ENCODE data around the gene PDE1C.
"Not testable (repeated sequence)": the region's sequence is repeated elsewhere in the genome, so short reads cannot be mapped to it uniquely, and the experiment has no call there.

Gene PDE1C

DNA sequence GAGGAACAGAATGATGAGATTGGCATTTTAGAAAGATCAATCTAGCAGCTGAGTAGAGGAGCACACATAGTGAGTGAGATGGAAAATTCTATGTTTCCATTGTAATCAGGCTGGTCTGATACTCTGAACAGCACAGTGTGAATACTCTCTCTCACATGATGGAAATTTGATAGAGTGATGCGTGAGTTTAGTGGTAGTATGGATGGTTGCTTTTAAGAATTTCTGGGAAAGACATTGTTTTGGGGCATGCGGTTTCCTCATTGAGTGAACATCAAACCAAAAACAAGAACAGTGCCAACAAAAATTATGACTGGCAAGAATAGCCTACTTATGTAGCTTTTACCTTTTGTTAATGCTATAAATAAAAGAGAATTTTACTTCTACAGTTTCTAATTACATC, 183.2 kb downstream of the PDE1C start:
- no peak for DNase-seq

DNA sequence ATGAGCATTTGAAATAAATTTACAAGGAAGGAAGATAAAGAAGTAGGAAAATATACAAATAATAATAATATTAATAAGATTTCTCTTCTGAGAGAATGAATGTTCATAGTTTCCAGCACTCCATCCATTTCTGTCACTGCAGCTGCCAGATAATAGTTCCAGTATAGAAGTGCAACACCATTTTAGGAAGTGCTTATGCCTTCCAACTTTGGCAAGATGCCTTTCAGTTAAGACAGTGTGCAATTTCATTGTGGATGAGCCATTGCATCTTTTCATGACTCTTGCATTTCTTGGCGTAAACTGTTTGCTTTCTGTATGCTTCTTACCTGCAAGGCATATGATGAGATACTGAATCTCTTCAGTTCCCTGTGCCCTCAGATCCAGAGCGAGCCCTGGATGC, 185.0 kb downstream of the PDE1C start:
- no peak for DNase-seq

DNA sequence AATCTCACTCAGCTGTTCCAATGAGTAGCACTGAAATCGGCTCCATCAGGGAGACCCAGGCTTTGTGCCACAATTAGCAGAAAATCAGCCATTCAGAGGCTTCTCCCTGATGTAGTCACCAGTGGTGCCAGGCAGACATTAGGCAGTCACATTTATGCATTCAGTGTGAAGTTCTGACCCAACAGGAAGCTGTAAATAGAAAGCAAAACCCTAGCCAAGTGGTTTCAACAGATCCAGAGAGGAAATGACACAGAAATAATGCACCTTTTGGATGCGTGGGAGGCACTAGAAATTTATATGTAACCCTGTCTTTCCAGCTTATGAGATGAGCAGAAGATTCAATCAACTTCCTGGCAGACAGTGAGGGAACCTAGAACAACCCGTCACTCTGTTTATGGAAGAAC, 186.4 kb downstream of the PDE1C start:
- DNase-seq, result no peak

DNA sequence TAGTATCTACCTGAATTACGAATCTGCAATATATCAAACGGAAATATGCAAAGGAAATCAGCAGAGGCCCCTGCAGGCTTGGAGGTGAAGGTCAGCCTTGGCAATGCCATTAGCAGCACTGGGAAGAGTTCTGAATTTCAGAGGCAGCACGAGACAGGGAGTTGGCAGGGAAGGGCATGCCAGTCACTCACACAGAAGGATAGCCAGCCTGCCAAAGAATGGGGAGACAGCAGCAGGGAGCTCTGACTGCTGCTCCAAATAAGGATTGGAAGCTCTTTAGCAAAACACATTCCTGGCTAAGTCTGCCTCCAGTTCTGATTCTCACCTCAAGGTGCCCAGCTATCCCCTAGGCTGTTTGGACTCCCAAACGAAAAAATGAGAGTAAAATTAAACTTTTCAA, 188.0 kb downstream of the PDE1C start:
- DNase-seq, result no peak

DNA sequence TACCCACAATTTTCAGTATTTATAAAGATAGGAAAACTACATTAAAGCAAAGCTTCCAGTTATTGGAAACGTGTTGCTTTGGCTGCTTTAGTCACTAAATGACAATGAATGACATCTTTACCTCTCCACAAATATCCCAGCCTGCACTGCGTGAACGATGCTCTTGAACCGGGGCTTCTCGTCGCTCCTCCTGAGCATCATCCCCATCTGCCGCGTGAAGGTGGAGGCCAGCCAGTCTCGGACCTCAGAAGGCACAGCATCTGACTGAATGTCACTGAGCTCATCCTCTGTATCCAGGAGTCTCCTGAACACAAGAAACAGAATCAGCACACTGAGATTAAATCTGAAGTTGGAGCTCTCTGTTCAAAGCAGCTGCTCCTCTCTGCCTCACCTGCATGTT, 191.3 kb downstream of the PDE1C start:
- DNase-seq, result no peak

DNA sequence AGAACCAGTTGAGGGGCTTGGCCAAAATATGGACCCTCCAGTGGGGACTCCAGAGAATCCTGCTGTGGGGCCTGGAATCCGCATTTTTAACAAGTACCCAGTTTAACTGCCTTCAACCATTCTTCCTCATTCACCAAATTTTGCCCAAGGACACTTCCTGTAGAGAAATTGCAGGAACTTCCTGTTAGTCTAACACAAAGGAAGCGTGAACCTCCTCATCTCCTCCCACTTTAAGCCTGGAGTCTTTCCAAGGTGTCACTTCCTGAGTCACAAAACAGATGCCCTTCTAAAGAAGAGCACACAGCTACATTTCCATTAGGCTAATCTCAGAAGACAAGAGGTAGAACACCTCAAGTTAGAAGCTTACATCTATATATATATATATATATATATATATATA, 194.8 kb downstream of the PDE1C start:
- no peak for DNase-seq

DNA sequence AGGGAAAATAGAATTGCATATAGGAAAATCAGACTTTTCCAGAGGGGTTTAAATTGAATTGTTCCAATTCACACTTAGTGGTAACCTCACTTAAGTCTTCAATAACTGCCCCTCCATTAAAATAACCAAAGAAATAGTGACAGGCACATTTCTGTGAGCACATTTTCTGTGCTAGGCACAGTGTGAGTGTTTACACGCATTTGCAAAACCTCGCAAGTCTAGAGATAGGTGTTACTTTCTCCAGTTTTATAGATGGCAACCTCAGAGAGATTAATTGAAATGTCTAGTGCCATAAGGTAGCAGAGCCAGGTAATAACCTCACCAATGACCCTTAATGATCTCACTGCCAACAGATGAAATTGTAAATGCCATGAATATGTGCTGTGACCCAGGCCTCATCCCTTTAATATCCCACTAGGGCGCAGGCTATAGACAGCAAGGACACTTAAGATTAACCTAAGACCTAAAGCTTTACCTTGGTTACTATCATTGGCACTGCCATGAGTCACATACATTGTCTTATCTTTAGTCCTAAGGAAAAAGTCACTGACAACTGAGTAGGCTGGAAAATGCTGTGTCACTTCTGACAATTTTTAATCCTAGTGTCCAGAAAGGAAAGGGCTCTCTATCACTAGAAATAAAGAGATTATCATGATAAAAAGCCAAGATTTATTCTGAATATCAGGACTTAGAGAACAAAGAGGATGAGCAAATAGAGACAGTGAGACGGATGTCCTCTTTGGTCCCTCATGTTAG, 195.4 kb downstream of the PDE1C start:
- no peak for DNase-seq

DNA sequence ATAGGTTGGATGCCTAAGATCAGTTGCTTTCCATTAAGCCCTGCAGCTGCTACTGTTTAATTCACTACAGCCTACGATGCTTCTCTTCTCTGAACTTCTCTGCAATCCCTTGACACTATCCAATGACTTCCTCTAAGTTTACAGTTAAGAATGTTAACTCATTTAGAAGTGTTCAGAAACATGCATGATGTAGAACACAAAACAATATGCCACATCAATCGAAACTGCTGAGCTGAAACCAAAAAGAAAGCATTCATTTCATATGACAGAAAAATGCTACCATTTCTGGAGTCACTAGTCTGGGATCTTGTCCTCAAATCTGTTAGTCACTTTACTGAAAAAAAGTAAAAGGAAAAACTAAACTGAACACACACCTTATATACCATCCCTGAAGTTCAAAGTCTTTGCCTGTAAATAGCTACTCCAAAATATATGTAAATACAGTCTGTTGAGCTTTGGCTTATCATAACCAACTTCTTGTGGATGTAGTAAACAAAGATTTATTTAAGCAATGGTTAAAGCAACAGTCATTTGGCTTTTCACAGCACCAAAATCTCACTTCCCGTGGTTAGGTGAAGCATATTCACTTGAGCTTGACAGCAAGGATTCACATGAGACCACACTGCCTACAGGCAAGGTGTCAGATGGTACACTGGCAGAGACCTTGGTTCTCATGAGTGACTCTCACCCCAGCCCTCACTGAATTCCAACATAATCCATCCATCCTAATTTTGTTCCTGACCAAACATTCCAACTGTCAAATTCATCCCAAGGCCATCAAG, 196.2 kb downstream of the PDE1C start:
- DNase-seq, result no peak

DNA sequence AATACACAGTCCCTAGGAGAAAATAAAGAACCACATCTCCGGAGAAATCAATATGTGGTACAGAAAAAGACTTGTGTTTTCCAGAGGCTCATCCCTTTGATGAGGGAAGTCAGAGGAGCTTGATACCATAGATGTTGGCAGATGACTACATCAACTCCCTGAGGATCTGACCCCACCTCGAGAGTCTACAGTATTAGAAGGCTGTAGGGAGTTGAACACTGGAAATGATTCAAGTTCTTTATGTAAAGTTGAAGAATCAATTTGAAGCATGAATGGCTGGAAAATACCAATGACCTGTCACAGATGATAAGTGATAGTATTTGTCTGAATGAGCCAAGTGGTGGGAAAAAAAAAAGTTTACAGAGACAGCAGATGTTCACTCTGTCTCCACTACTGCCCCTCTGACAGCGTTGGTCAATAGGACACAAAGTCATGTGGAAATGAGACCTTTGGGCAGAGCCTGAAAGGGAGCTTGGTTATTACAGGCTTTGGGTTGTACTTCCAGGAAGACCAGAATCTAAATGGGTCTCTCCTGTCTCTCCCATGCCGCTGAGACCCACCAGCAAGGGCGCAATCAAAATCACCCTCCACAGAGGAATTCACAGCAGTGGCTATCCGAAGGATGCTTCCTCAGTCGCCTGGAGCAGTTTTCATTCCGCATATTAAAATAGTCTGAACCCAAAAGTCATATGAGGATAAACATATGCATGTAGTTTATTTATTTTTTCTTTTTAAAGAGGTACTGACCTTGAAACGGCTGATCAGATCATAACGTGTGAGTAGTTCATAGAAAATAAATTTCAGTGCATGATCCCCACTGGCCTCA, 197.4 kb downstream of the PDE1C start:
- no peak for DNase-seq

DNA sequence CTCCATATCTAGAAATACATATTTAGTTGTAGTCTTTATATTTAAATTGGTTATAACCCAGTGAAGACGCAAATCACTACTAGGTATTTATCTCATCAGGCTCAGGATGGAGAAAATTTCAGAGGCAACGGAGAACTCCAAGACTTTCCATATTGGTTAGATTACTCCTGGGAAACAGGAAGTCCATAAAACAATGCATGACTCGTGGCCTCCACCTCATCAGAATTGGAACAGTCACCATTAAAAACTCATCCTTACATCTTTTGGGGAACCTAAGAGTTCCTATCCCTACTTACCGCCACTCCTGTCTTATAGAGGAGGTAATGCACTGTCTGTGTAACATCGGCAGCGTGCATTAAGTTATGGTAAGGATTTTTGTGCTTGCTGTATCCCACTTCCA, 205.6 kb downstream of the PDE1C start:
- no peak for DNase-seq

DNA sequence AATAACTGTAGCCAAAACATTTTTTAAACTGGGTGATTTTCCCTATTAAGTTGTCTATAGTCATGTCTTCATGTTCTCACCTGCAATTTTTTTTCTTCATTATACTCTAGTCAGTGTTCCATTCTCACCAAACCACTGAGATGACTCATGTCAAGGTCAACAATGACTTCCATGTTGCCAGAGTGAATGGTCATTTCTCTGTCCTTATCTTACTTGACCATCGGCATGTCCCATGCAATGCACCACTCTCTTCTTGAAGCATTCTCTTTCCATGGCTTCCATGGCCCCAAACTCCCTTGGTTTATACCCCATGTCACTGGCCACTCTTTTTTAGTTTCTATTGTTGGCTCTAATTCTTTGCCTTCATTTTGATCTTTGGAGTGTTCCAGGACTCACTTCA, 209.3 kb downstream of the PDE1C start:
- no peak for DNase-seq

DNA sequence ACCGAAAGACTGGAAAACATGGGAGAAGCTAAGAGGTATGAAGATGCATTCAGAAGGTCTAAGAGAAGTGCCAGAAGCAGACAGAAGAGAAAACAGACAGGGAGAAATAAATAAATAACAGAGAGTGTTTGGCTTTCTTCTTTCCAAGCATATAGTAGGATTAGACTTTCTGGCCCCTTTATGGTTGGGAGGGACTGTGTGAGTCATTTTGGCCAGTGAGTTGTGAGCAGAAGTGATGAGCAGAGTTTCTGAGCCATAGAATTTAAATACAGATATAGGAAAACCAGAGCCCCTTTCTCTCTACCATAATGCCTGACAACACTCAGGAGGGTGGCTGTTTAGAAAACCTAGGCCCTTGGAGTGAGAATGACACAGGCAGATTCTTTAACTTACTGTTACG, 212.2 kb downstream of the PDE1C start:
- no peak for DNase-seq

DNA sequence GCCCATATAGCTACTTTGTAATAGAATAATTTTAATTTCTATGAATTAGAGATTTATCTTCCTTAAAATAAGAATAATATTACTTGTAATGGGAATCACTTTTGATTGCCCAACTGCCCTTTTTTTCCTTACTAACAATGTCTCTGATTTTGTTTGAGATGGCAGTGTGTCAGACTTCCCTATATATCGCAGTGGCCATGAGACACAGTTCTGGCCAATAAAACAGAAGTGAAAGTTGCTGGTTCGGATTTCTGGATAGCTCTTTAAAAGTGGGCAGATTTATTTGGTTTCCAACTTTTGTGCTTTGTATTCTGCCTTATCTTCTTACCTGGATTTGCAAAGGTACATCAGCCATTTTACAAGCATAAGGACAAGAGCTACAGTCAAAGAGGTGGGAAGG, 213.0 kb downstream of the PDE1C start:
- DNase-seq, result no peak

DNA sequence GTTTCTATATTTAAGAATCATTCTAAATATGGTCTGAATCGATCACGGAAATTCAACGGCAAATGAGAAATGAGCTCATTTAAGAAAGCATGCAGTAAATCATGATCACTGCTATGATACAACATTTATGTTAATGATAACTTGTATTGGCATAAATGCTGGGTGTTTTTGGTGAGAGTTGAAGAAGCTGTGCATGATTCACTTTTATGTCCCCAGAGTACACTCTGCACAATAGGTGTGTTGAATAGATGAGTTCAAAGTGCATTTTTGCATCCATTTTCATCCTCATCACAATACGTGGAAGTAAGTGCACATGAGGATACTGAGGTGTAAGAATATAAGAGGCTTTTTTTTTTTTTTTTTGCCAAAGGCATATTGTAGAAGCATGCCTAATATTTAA, 213.9 kb downstream of the PDE1C start:
- DNase-seq, result no peak

DNA sequence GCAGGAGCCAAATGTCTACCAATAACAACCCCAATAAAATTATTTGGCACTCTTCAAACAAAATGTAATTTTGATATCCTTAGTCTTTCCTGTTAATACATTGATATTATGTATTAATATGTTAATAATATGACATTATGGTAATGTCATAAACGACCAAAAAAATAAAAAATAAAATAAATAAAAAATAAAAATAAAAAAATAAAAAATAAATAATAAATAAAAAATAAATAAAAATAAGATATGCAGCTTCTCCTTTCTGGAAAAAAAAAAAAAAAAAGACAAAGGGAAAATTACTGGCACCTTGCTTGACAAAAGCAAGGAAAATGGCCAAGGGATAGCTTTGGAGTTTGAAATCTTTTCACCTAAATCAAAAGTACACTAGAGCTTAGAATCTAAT, 214.7 kb downstream of the PDE1C start:
- DNase-seq, result no peak

DNA sequence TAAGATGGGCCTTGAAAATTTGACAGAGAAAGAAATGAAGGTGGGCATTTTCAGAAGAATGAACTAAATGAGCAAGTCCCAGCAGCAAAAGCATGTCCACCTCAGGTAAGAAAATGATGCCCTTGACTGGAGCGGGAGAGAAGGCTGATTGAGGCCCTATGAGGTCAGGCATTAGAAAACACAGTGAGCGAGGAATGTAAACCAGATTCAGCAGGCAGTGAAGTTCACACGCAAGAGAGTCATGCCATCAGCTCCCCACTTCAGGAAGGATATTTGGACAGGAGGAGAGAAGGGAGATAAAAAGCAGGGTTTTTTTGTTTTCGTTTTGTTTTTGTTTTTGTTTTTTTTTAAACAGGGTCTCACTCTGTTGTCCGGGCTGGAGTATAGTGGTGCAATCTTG, 216.8 kb downstream of the PDE1C start:
- DNase-seq, result no peak

DNA sequence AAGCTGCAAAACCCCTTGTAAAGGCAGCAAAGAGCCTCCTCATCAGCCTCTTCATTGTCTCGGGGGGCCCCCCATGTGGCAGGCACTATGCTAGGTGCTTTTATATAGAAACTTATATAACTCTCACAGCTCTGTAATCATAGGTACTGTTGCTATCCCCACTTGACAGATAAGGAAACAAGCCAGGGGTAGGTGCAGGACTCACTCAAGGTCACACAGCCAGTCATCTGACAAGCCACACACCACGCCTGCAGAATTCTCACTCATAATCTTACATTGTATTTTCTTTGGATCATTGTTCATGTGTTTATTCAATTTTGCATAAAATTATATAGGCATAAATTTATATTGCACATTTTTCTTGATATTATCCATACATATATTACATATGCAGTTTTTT, 217.7 kb downstream of the PDE1C start:
- DNase-seq, result no peak

DNA sequence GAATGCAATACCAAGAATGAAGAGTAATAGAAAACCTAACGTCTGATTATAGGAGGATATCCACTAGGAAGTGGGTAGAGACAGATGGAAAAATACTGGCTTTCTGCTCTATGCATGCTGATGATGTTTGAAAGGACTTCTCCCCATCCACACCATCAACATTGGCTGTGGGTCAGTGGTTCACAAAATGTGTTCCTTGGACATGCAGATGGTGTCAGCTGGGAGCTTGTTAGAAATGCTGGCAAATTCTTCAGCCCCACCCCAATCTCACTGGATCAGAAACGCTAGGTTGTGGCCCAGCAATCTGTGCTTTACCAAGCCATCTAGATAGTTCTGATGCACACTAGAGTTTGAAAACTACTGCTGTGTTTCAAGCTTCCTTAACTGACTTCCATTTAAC, 219.1 kb downstream of the PDE1C start:
- no peak for DNase-seq

DNA sequence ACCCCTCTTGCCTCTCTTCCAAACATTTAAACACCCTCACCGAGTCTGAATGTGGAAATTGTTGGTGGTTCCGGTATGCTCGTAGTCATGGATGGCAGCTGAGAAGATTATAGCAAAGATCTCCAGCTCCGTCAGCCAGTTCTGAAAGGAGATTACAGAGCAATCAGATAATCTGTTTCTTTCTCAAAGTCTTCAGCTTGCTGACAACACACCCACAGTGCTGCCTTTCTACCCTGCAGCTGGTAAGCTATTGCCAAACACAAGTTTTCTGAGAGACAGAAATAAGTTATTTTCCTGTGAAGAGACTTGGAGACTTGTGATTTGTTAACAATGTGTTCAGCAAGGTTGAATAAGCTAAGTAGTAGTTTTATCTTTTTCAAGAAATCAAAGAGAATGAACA, 219.6 kb downstream of the PDE1C start:
- DNase-seq, result no peak

DNA sequence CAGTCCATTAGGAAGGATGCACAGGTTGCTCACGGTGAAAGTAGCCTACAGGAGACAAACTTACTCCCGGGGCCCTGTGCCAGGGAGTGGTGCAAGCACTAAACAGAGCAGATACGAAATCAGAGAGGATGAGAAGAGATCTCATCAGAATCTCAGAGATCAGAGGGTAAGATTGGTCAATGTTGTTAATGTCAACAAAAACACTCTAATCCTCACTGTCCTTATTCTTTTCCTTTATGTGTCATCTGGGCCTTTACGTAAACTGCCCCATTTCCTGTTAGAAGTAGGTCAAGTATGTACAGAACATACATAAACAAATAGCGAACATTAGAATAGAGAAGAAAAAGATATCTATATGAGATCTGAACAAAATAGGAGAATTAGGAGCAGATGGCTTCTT, 220.1 kb downstream of the PDE1C start:
- no peak for DNase-seq

DNA sequence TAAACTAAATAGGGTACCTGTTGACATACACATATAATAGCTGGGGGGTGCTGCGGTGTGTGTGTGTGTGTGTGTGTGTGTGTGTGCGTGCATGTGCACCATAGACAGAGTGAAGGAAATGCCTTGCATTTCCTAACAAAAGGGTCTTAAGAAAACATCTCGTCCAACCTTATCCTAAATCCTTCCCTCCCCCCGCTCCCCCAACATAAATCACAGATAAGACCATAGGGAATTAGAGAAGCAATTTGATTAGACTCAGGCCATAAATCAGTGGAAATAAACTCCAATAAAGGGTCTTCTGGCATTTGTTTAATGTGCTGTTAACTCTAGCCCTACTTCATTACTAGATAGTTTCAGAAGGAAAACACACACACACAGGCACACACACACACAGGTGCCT, 234.7 kb downstream of the PDE1C start:
- DNase-seq, result no peak

DNA sequence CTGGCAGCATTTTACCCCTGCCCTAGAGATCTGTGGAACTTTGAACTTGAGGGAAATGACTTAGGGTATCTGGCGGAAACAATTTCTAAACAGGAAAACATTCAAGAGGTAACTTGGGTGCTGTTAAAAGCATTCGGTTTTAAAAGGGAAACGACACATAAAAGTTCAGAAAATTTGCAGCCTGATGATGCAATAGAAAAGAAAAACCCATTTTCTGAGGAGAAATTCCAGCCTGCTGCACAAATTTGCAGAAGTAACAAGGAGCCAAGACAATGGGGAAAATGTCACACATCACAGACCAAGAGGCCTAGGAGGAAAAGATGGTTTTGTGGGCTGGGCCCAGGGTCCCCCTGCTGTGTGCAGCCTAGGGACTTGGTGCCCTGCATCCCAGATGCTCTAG, 236.6 kb downstream of the PDE1C start:
- DNase-seq, result not testable (repeated sequence)

DNA sequence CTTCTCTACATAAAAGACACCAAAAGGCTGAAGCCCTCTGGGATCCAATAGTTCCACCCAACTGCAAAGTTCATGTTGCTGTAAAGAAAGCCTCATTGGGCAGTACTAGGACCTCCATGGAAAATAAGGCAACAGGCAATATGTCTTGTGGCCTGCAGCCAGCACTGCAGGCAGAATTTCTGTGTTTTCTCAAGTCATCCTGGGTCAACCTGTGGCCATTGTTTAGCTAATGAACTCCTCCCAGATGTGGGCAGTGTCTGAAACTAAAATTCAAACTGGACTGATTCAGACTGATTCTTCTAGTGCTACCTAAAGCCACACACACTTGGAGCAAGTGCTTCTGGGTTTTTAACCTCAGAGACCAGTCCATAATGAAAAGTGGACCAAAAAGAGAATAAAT, 241.7 kb downstream of the PDE1C start:
- no peak for DNase-seq

DNA sequence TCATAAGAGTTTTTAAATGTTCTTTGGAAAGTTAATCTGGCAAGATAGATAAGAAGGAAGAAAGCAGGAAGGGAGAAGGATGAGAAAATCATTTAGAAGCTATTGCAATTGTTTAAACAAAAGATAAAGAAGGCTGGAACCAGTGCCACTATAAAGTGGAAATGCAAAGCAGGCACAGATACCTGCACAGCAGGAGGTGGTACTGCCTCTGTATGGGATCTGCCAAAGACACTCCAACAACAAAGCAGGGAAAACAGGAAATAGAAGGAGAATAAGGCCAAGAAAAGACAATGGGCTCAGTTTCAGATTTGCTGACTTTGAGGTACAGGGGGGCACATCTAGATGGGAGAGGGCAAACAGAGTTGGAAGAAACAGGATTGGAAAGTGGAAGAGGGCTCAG, 244.6 kb downstream of the PDE1C start:
- DNase-seq, result no peak
